PFSK-1 (cell line): ENCODE data around the gene LCA5L.

ENCODE experiments used
- FOXP2 ChIP-seq: optimal IDR thresholded peaks from 2 replicates; pipeline ENCODE3; 2011; ENCODE audit warnings: borderline replicate concordance, control low read depth, inconsistent platforms; ENCODE audit not compliant: insufficient read depth; ENCODE audit errors: extremely low read length, extremely low read depth
- POLR2AphosphoS5 ChIP-seq: IDR thresholded peaks from 2 replicates; pipeline ENCODE4 v1.6.1; 2012; ENCODE audit warnings: low read depth, mild to moderate bottlenecking, control low read depth, low read length, moderate library complexity
- TAF1 ChIP-seq: IDR thresholded peaks from 2 replicates; pipeline ENCODE4 v1.6.1; 2012; ENCODE audit warnings: low read length, control low read depth, borderline replicate concordance; ENCODE audit not compliant: insufficient read depth

GRCh38 chr21:39386899-39387298 lies 58.7 kb downstream of the LCA5L start:
- TF ChIP-seq TAF1 (no peak), POLR2AphosphoS5 (no peak), FOXP2 (no peak)
